Body of pancreas (tissue), 4 donors: ENCODE data around the gene TMEM217. TPM values are rescaled to one million over a fixed set of nuclear protein-coding genes. Genes with fewer than 3 reads are reported as not detected.

Experiments used
- ATAC-seq: fragments of 150-250 bp; one replicate; pipeline ENCODE4 v1.9.1; 2016
- DNase-seq, 4 donors: peaks; one replicate each; pipeline ENCODE4 v3.0.0-alpha.2; 2019
- H3K27ac ChIP-seq, 4 donors: fragments of 200-600 bp; sonication (generic); 1 replicate in 3 of 4; 2 replicates in 1 of 4; pipeline versions ENCODE4 v1.5.1 to v1.6.1; 2016 to 2019; ENCODE audit warnings: mild to moderate bottlenecking in 1 of 4, mixed read lengths in 1 of 4, moderate library complexity in 1 of 4
- H3K27me3 ChIP-seq, 2 donors: fragments of 200-600 bp; sonication (generic); one replicate each; pipeline ENCODE4 v1.6.0; 2016; ENCODE audit warnings: mild to moderate bottlenecking in 1 of 2
- H3K36me3 ChIP-seq, 2 donors: fragments of 200-600 bp; sonication (generic); replicated peaks in 1 of 2; 2 replicates each; pipeline ENCODE4 v1.5.1; 2016; ENCODE audit warnings: low read depth in 2 of 2; ENCODE audit not compliant: insufficient read depth in 1 of 2
- H3K4me1 ChIP-seq: fragments of 200-600 bp; sonication (generic); one replicate; pipeline ENCODE4 v1.6.0; 2016
- H3K4me3 ChIP-seq, 2 donors: fragments of 200-600 bp; sonication (generic); 1 replicate in 1 of 2; 2 replicates in 1 of 2; pipeline ENCODE4 v1.5.1; 2016 to 2019
- H3K9me3 ChIP-seq, 3 donors: fragments of 200-600 bp; sonication (generic); 1 replicate in 2 of 3; 2 replicates in 1 of 3; pipeline ENCODE4 v1.5.1; 2016
- CTCF ChIP-seq, 7 experiments: fragments of 450-650 bp in 4 of 7; fragments of 200-600 bp in 3 of 7; sonication (generic) in 3 of 7; IDR thresholded peaks; one replicate each; pipeline ENCODE4 v1.5.1; 2016 to 2019; ENCODE audit warnings: antibody characterized with exemption in 7 of 7
- POLR2A ChIP-seq, 3 donors: fragments of 450-650 bp; IDR thresholded peaks; one replicate each; pipeline ENCODE4 v1.6.1; 2016; ENCODE audit warnings: antibody characterized with exemption in 3 of 3, mild to moderate bottlenecking in 2 of 3
- WGBS, 2 donors: methylation state at CpG; one replicate each; pipeline ENCODE4 v1.1.5; 2017; 5-methylcytosine and 5-hydroxymethylcytosine counted together
- intact Hi-C: fragments of 100-400 bp; cut with DNase I; formaldehyde crosslinking; loops from one replicate; pipeline ENCODE4 v1.15.1; 2023
- total RNA-seq, 2 donors: library from RNA; depleted of rRNA; stranded (reverse); fragments of >200 nt; gene quantifications; one replicate each; pipeline ENCODE4 v1.1.0, GENCODE V29; 2016

TMEM217 gene
- total RNA-seq, 2 donors from 2014 or later, result not detected

GRCh38 chr6:37230104-37230503 is 27.8 kb downstream of the TMEM217 start:
- no peaks in the 10 kb centered on the region for H3K36me3 ChIP-seq
- no peaks in the 10 kb centered on the region for H3K9me3 ChIP-seq
- H3K4me3 ChIP-seq, result no peak overlapping the region
- peaks cover 2% of the 10 kb centered on the region for H3K4me1 ChIP-seq
- DNase-seq (no peak), ATAC-seq (no peak)
- TF ChIP-seq POLR2A (IDR thresholded peaks at IDR 0.05) (no peak), CTCF (IDR thresholded peaks at IDR 0.05) (no peak)
- WGBS, 2 donors, result 88 to 91% methylated on average over 6 of the region's 6 CpGs
- no peak overlapping the region for H3K27ac ChIP-seq
- no peaks in the 10 kb centered on the region for H3K27me3 ChIP-seq
- intact Hi-C loops, result no loop called here

DNA sequence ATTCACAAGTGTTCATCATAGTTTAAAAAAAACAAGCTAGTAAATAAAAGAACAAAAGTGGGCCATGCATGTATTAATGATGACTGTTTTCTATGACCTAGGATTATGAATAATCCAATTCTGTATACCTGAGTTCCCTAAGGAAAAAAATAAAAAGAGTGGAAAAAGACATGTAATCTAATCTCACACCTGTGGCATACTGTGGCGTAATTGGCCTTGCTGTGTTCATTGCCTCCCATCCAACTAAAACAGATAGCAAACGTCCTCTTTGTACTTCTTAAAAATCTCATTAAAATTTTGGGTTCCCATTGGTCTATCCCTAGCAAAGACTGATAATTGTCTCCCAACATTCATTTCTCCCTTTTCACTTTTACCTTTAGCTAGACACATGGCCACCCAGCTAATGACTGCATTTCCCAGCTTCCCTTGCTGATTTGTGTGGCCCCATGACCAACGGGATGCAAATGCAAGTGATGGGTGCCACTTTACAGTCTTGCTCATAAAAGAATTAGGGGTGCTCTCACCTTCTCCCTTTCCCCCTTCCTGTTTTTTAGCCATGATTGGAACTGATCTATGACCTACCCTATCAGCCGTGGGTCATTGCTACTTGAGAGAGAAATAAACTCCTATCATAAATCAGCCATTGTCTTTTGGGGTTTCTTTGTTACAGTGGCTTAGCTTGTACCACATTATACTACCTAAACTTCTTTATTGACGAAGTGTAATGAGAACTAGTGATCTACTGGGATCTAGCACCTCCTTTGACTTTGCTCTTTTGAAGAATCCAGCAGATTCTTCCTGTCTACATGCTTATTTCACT is 32.4 kb downstream of the TMEM217 start:
- peak overlapping the region in 3 of 4 donors; percentile 38 to 63 (median 41) for H3K27ac ChIP-seq
- no peaks in the 10 kb centered on the region for H3K27me3 ChIP-seq
- H3K4me1 ChIP-seq, result peaks cover 10% of the 10 kb centered on the region
- DNase-seq, result peak in 2 of 4 donors; percentile 55 to 58
- TF ChIP-seq POLR2A (IDR thresholded peaks at IDR 0.05), result no peak
- H3K36me3 ChIP-seq, result no peaks in the 10 kb centered on the region
- H3K4me3 ChIP-seq, result no peak overlapping the region
- ATAC-seq, result no peak
- 56 to 59% methylated on average over 5 of the region's 5 CpGs for WGBS, 2 donors
- intact Hi-C loops, result no loop called here
- H3K9me3 ChIP-seq, result no peaks in the 10 kb centered on the region

GRCh38 chr6:37222992-37223391 is 35.0 kb downstream of the TMEM217 start:
- Histone ChIP-seq H3K4me1 (peaks cover 10% of the 10 kb centered on the region), H3K4me3 (no peak overlapping the region), H3K9me3 (no peaks in the 10 kb centered on the region), H3K36me3 (no peaks in the 10 kb centered on the region), H3K27me3 (no peaks in the 10 kb centered on the region), H3K27ac (peak overlapping the region; percentile 21 to 72 (median 58))
- ATAC-seq (no peak), DNase-seq (no peak)
- intact Hi-C loops, result no loop called here
- TF ChIP-seq POLR2A (IDR thresholded peaks at IDR 0.05) (no peak), CTCF (IDR thresholded peaks at IDR 0.05) (no peak)

DNA sequence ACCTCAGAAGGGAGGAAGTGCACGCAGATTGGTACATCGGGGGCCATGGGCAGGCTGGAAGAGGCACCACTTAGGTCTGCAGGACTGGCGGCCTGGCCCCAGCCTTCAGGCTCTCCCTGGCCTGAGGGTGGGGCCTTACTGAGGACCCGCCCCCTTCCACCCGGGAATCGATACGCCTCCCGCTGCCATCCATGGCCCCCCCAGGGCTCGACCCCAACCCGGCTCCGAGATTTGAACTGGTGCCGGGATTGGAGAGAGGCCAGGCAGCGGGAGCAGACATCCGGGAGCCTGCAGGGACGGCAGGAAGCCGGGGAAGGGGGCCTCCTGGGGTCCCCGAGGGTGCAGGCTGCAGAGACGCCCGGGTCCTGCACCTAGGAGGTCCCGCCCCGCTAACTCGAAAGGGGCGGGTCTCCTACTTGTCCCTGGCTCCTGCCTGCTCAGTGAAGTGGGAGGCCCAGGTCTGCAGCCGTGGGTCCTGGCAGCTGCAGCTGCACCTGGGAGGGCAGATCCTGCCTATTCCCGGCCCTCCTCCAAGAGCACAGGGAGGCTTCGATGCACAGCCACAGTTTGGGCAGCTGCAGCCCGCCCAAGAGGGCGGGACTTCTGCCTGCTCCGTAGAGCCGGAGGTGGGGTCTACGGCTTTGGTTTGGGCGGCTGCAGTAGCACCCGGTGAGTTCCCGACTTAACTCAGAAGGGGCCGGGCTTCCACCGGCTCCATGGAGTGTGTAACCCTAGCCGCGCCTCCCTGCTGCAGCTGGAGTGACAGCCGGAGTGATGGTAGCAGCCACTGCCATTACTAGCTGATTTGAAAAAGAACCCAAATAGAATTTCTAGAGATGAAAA is 35.6 kb downstream of the TMEM217 start:
- DNase-seq (peak; percentile 88 to 96 (median 94)), ATAC-seq (peak; percentile 94)
- WGBS, 2 donors, result 0 to 1% methylated on average over 7 to 39 of the region's 39 CpGs
- peaks cover 10% of the 10 kb centered on the region for H3K4me1 ChIP-seq
- H3K27me3 ChIP-seq, result no peaks in the 10 kb centered on the region
- TF ChIP-seq CTCF (IDR thresholded peaks at IDR 0.05), result no peak
- TF ChIP-seq POLR2A (IDR thresholded peaks at IDR 0.05), result peak; percentile 27 to 53 (median 51)
- intact Hi-C loops, result no loop called here
- H3K27ac ChIP-seq, result peak overlapping the region; percentile 21 to 72 (median 58)
- no peaks in the 10 kb centered on the region for H3K36me3 ChIP-seq
- peak overlapping the region; percentile 35 to 43 for H3K4me3 ChIP-seq
- no peaks in the 10 kb centered on the region for H3K9me3 ChIP-seq

GRCh38 chr6:37221585-37222124 is 36.3 kb downstream of the TMEM217 start:
- Histone ChIP-seq H3K9me3 (no peaks in the 10 kb centered on the region), H3K4me3 (no peak overlapping the region), H3K27me3 (no peaks in the 10 kb centered on the region), H3K27ac (peak overlapping the region; percentile 21 to 72 (median 58)), H3K4me1 (peaks cover 10% of the 10 kb centered on the region), H3K36me3 (no peaks in the 10 kb centered on the region)
- WGBS, 2 donors, result 48 to 57% methylated on average over 6 of the region's 6 CpGs
- TF ChIP-seq POLR2A (IDR thresholded peaks at IDR 0.05) (no peak), CTCF (IDR thresholded peaks at IDR 0.05) (no peak)
- no peak for DNase-seq
- ATAC-seq, result no peak
- intact Hi-C loops, result no loop called here
